ENCODE results near the gene SMG1.

SMG1 gene

DNA sequence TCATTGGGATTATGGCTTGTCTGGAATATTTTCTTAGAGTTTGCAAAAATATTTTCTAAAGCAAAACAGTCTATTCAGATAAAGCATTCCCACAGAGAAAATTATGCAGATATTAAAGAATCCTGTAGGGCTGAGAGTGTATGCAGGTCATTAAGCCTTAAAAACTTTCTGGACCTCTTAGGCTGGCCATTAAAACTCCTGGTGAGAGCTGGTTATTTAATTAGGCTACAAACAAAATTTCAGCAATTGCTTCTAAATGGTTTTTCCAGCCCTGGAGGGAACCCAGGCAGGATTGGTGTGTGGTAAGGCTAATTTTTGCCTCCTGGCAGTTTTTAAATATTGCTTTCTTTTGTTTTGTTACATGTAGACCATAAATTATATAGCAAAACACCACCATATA, 27.3 kb upstream of the SMG1 start:
- Histone ChIP-seq H3K9ac (ENCODE audit: low read length) (no peak overlapping the region), H3K9me3 (ENCODE audit: control insufficient read depth, low read length) (no peaks in the 10 kb centered on the region), H3K27me3 (replicated peaks; ENCODE audit: control insufficient read depth, insufficient read depth, low read length) (peaks cover 5% of the 10 kb centered on the region), H3K4me3 (ENCODE audit: low read length) (no peak overlapping the region), H3K36me3 (ENCODE audit: control insufficient read depth, insufficient read depth, low read length, severe bottlenecking) (no peaks in the 10 kb centered on the region), H3K4me1 (ENCODE audit: control insufficient read depth, insufficient read depth, low read length) (no peaks in the 10 kb centered on the region)
- no peak for DNase-seq (ENCODE audit: low read depth)

DNA sequence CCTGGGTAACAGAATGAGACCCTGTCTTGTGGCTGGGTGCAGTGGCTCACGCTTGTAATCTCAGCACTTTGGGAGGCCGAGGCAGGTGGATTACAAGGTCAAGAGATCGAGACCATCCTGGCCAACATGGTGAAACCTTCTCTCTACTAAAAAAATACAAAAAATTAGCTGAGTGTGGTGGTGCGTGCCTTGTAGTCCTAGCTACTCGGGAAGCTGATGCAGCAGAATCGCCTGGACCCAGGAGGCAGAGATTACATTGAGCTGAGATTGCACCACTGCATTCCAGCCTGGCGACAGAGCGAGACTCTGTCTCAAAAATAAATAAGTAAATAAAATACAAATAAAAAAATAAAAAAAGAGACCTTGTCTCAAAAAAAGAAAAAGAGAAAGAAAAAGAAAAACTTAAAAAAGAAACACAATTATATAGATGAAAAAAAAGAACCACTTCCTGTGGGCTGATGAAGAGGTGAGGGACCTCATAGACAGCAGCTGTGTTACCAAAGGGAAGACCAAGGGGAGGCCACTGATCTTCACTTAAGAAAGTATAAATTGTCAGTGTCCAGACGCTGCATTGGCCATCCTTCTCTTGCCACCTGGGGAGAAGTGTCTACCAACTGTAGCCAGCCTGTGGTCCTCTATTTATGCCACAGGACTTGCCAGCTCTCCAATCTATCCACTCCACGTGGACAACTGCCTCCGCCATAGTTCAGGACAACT, 24.4 kb upstream of the SMG1 start:
- no peak overlapping the region for H3K9ac ChIP-seq (ENCODE audit: low read length)
- no peak overlapping the region for H3K4me3 ChIP-seq (ENCODE audit: low read length)
- H3K36me3 ChIP-seq (ENCODE audit: control insufficient read depth, insufficient read depth, low read length, severe bottlenecking), result no peaks in the 10 kb centered on the region
- H3K9me3 ChIP-seq (ENCODE audit: control insufficient read depth, low read length), result no peaks in the 10 kb centered on the region
- H3K4me1 ChIP-seq (ENCODE audit: control insufficient read depth, insufficient read depth, low read length), result no peaks in the 10 kb centered on the region
- peaks cover 2% of the 10 kb centered on the region for H3K27me3 ChIP-seq (replicated peaks; ENCODE audit: control insufficient read depth, insufficient read depth, low read length)
- no peak for DNase-seq (ENCODE audit: low read depth)

DNA sequence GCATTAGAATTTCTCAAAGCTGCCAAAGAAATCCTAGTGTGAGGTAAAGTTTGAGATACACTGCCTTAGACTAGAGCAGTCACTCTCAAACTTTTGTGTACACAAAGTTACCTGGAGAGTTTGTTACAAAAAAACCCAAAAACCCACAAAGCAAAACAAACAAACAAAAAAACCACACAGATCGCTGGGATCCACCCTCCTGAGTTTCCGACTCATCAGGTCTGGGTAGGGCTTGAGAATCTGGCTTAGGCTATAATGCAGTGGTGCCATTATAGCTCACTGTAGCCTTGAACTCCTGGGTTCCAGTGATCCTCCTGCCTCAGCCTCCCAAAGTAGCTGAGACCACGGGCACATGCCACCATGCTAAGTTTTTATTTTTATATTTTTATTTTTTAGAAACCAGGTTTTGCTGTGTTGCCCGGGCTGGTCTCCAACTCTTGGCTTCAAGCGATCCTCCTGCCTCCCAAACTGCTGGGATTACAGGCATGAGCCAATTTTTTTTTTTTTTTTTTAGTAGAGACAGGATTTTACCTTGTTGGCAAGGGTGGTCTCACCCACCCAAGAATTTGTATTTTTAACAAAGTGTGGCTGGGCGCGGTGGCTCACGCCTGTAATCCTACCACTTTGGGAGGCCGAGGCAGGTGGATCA, 22.3 kb upstream of the SMG1 start:
- Histone ChIP-seq H3K4me3 (ENCODE audit: low read length) (no peak overlapping the region), H3K4me1 (ENCODE audit: control insufficient read depth, insufficient read depth, low read length) (no peaks in the 10 kb centered on the region)

DNA sequence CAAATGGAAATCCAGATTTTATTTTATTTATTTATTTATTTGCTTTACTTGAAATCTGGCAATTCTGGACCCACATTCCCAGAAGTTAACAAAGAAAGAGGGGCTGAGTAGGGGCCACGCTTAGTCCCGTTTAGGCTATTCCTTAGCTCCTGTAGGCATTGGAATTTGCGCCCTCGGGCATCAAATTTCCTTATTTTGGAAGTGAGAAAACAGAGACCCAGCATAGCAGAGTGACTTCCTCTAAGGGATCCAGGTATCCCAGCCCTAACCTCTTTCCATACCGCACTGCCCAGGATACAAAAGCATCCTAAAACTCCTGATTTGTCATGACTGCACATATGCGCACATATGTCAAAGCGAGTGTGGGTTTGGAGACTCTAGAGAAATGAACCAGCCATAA, 19.0 kb upstream of the SMG1 start:
- no peak for DNase-seq (ENCODE audit: low read depth)
- Histone ChIP-seq H3K27me3 (replicated peaks; ENCODE audit: control insufficient read depth, insufficient read depth, low read length) (no peaks in the 10 kb centered on the region), H3K4me1 (ENCODE audit: control insufficient read depth, insufficient read depth, low read length) (no peaks in the 10 kb centered on the region), H3K9me3 (ENCODE audit: control insufficient read depth, low read length) (no peaks in the 10 kb centered on the region), H3K36me3 (ENCODE audit: control insufficient read depth, insufficient read depth, low read length, severe bottlenecking) (no peaks in the 10 kb centered on the region), H3K9ac (ENCODE audit: low read length) (no peak overlapping the region), H3K4me3 (ENCODE audit: low read length) (no peak overlapping the region)

More for the DNA sequence above, 22.3 kb upstream of the SMG1 start:
- Histone ChIP-seq H3K36me3 (ENCODE audit: control insufficient read depth, insufficient read depth, low read length, severe bottlenecking) (no peaks in the 10 kb centered on the region), H3K27me3 (replicated peaks; ENCODE audit: control insufficient read depth, insufficient read depth, low read length) (no peaks in the 10 kb centered on the region), H3K9me3 (ENCODE audit: control insufficient read depth, low read length) (no peaks in the 10 kb centered on the region), H3K9ac (ENCODE audit: low read length) (no peak overlapping the region)
- DNase-seq (ENCODE audit: low read depth), result no peak

DNA sequence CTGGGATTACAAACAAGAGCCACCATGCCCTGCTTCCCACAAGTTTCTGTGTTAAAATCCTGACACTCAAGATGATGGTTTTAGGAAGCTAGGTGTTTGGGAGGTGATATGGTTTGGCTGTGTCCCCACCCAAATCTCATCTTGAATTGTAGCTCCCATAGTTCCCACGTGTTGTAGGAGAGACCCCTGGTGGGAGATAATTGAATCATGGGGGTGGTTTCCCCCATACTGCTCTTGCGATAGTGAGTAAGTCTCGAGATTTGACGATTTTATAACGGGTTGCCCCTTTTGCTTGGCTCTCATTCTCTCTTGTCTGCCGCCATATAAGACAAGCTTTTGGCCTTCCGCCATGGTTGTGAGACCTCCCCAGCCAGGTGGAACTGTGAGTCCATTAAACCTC, 17.2 kb upstream of the SMG1 start:
- Histone ChIP-seq H3K27me3 (replicated peaks; ENCODE audit: control insufficient read depth, insufficient read depth, low read length) (no peaks in the 10 kb centered on the region), H3K36me3 (ENCODE audit: control insufficient read depth, insufficient read depth, low read length, severe bottlenecking) (no peaks in the 10 kb centered on the region), H3K9ac (ENCODE audit: low read length) (no peak overlapping the region), H3K9me3 (ENCODE audit: control insufficient read depth, low read length) (no peaks in the 10 kb centered on the region), H3K4me3 (ENCODE audit: low read length) (no peak overlapping the region), H3K4me1 (ENCODE audit: control insufficient read depth, insufficient read depth, low read length) (no peaks in the 10 kb centered on the region)
- DNase-seq (ENCODE audit: low read depth), result no peak

DNA sequence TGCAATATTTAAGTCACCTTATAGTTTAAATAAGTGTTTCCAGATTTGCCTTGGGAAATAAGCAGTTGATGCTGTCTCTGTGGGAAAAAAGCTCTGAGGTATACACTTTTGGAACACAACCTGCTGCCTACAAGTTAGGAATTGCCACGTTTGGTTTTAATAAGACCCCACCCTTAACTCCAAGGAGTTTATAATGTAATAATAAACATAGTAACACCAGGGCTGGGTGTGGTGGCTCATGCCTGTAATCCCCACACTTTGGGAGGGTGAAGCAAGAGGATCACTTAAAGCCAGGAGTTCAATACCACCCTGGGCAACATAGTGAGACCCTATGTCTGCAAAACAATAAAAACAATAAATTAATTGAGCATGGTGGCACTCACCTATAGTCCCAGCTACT, 15.9 kb upstream of the SMG1 start:
- Histone ChIP-seq H3K9me3 (ENCODE audit: control insufficient read depth, low read length) (no peaks in the 10 kb centered on the region), H3K9ac (ENCODE audit: low read length) (no peak overlapping the region), H3K36me3 (ENCODE audit: control insufficient read depth, insufficient read depth, low read length, severe bottlenecking) (no peaks in the 10 kb centered on the region), H3K4me3 (ENCODE audit: low read length) (no peak overlapping the region), H3K4me1 (ENCODE audit: control insufficient read depth, insufficient read depth, low read length) (no peaks in the 10 kb centered on the region), H3K27me3 (replicated peaks; ENCODE audit: control insufficient read depth, insufficient read depth, low read length) (no peaks in the 10 kb centered on the region)
- DNase-seq (ENCODE audit: low read depth), result peak; percentile 28

DNA sequence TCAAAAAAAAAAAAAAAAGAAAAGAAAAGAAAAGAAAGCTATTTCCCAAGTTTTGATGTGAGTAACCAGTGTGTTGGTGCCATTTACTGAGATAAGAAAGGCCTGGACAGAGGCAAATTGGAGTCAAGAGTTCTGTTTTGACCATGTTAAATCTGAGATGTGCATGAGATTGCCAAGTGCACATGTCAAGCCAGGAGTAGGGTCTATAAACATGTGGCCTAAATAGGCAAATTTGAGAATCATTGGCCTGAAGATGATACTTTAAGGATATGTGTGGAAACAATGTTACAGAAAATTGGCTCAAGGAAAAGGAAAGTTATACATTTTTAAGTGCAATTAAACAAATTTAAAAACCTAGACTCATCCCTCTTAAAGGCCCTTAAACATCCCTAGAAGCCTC, 15.3 kb upstream of the SMG1 start:
- no peaks in the 10 kb centered on the region for H3K36me3 ChIP-seq (ENCODE audit: control insufficient read depth, insufficient read depth, low read length, severe bottlenecking)
- no peak overlapping the region for H3K9ac ChIP-seq (ENCODE audit: low read length)
- H3K9me3 ChIP-seq (ENCODE audit: control insufficient read depth, low read length), result no peaks in the 10 kb centered on the region
- H3K4me3 ChIP-seq (ENCODE audit: low read length), result no peak overlapping the region
- H3K4me1 ChIP-seq (ENCODE audit: control insufficient read depth, insufficient read depth, low read length), result no peaks in the 10 kb centered on the region
- H3K27me3 ChIP-seq (replicated peaks; ENCODE audit: control insufficient read depth, insufficient read depth, low read length), result no peaks in the 10 kb centered on the region
- no peak for DNase-seq (ENCODE audit: low read depth)

DNA sequence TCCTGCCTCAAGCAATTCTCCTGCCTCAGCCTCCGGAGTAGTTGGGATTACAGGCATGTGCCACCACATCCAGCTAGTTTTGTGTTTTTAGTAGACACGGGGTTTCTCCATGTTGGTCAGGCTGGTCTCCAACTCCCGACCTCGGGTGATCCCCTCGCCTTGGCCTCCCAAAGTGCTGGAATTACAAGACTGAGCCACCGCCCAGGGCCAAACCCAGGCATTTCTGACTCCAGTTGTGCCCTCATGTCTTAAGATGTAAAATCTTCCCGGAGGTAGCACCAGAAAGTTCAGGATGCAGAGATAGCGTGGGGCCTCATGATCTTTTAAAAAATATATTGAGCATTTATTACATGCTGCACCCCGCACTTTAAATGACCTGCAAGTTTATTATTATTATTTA, 12.8 kb upstream of the SMG1 start:
- Histone ChIP-seq H3K4me3 (ENCODE audit: low read length) (no peak overlapping the region), H3K9ac (ENCODE audit: low read length) (no peak overlapping the region), H3K9me3 (ENCODE audit: control insufficient read depth, low read length) (no peaks in the 10 kb centered on the region), H3K27me3 (replicated peaks; ENCODE audit: control insufficient read depth, insufficient read depth, low read length) (no peaks in the 10 kb centered on the region), H3K36me3 (ENCODE audit: control insufficient read depth, insufficient read depth, low read length, severe bottlenecking) (no peaks in the 10 kb centered on the region), H3K4me1 (ENCODE audit: control insufficient read depth, insufficient read depth, low read length) (no peaks in the 10 kb centered on the region)
- DNase-seq (ENCODE audit: low read depth), result no peak

DNA sequence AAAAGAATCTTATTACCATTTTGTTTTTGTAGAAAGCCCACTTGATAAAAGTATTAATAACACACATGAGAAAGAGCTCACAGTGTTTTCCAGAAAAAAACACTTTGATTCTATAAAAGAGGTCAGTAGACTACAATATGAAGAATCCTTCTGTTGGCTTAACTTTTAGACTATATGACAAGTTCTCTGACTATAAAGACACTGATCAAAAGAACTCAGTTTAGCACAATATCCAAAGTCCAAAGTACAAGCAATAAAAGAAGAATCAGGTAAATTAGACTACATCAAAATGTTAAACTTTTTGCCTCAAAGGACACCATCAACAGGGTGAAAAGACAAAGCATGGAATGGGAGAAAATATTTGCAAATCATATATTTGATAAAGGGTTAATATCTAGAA, 11.2 kb upstream of the SMG1 start:
- Histone ChIP-seq H3K36me3 (ENCODE audit: control insufficient read depth, insufficient read depth, low read length, severe bottlenecking) (no peaks in the 10 kb centered on the region), H3K27me3 (replicated peaks; ENCODE audit: control insufficient read depth, insufficient read depth, low read length) (no peaks in the 10 kb centered on the region), H3K9me3 (ENCODE audit: control insufficient read depth, low read length) (no peaks in the 10 kb centered on the region), H3K4me3 (ENCODE audit: low read length) (no peak overlapping the region), H3K4me1 (ENCODE audit: control insufficient read depth, insufficient read depth, low read length) (peaks cover 13% of the 10 kb centered on the region), H3K9ac (ENCODE audit: low read length) (no peak overlapping the region)
- no peak for DNase-seq (ENCODE audit: low read depth)

DNA sequence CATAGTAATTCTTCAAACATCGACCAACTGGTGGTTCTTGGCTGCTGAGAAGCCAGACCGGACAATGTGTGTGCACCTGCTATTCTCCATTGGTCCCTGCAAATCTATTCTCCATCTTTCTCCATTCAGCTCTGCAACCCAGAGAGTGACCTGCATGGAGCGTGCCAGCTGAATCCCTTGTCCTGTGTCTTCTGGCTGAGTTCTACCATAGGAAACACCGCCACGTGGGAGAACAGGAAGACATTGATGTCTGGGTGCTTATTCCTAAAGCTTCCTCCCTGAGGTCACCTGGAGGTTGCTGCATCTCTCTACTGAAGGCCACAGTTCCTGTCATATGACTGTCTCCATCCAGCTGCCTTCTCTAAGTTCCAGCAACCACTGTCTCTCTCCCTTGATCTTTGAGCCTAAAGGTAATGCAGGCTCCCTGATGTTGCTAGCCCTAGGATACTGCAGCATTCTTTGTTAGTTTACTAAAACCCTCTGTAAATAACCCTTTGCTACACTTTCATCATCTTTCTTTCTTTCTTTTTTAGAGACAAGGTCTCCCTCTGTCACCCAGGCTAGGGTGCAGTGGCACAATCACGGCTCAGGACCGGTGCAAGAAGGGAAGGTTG, 10.6 kb upstream of the SMG1 start:
- H3K9me3 ChIP-seq (ENCODE audit: control insufficient read depth, low read length), result no peaks in the 10 kb centered on the region
- no peak overlapping the region for H3K9ac ChIP-seq (ENCODE audit: low read length)
- H3K4me3 ChIP-seq (ENCODE audit: low read length), result no peak overlapping the region
- no peaks in the 10 kb centered on the region for H3K27me3 ChIP-seq (replicated peaks; ENCODE audit: control insufficient read depth, insufficient read depth, low read length)
- DNase-seq (ENCODE audit: low read depth), result no peak
- H3K36me3 ChIP-seq (ENCODE audit: control insufficient read depth, insufficient read depth, low read length, severe bottlenecking), result no peaks in the 10 kb centered on the region
- H3K4me1 ChIP-seq (ENCODE audit: control insufficient read depth, insufficient read depth, low read length), result peaks cover 18% of the 10 kb centered on the region

DNA sequence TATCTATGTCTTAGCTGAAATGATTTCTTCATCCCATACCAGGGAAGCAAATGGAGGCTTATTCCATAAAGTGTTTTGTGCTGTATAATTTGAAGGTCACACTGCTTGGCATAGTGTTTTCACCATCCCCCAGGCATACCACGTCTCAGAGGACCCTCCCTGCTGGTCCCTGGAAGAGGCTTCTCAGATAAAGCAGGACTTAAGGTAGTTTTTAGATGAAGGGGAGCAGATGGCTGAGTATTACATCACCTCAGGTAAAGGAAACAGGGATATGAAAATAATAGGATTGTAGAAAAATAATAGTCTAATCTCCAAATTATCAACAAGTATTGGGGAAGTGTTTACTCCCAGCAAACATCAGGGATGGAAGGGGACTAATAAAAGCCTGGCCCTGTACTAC, 7.3 kb upstream of the SMG1 start:
- H3K4me3 ChIP-seq (ENCODE audit: low read length), result no peak overlapping the region
- H3K4me1 ChIP-seq (ENCODE audit: control insufficient read depth, insufficient read depth, low read length), result peaks cover 21% of the 10 kb centered on the region
- no peak for DNase-seq (ENCODE audit: low read depth)
- H3K9me3 ChIP-seq (ENCODE audit: control insufficient read depth, low read length), result no peaks in the 10 kb centered on the region
- H3K36me3 ChIP-seq (ENCODE audit: control insufficient read depth, insufficient read depth, low read length, severe bottlenecking), result no peaks in the 10 kb centered on the region
- no peak overlapping the region for H3K9ac ChIP-seq (ENCODE audit: low read length)
- no peaks in the 10 kb centered on the region for H3K27me3 ChIP-seq (replicated peaks; ENCODE audit: control insufficient read depth, insufficient read depth, low read length)
